SKM-1 (cell line): ENCODE measurements around the gene GZMA.
A peak's percentile ranks its signal among the peaks of the same experiment; 100 is the strongest.

Source experiments
- DNase-seq: peaks from one replicate; lab custom pipeline; 2025; ENCODE audit not compliant: unreplicated experiment; lab: John Stamatoyannopoulos, UW

The GZMA gene

GRCh38 chr5:55108661-55109060 is 6.2 kb downstream of the GZMA start:
- DNase-seq, result no peak

GRCh38 chr5:55110217-55110616 is 7.8 kb downstream of the GZMA start:
- DNase-seq, result no peak

- no peak for DNase-seq
These were observed 10.9 kb downstream of the GZMA start for GRCh38 chr5:55113327-55113726.

GRCh38 chr5:55114061-55114460 is 11.6 kb downstream of the GZMA start:
- DNase-seq, result no peak

GRCh38 chr5:55123365-55123764 is 20.9 kb downstream of the GZMA start:
- no peak for DNase-seq

DNA sequence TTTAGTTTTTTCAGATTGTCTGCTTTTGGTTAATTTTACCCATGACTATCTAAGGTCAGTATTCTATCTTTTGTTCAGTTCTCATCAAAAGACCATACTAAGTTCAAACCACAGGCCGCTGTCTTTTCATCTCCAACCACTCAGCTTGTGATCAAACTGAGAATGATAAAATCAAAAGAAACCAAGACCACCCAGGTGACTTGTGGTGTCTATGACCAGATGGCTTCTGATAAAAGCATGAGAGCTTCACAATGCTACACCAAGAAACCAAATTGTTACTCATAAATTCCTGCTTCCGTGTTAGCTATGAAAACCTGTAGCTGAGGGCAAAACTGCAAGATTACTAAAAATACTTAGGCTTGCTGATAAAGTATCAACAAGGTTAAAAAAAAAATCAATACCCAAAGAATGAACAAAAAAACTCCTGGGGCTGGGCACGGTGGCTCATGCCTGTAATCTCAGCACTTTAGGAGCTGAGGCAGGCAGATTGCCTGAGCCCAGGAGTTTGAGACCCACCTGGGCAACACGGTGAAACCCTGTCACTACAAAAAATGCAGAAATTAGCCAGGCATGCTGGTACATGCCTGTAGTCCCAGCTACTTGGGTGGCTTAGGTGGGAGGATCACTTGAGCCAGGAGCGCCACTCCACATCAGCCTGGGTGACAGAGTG is 31.7 kb downstream of the GZMA start:
- no peak for DNase-seq

- DNase-seq, result no peak
These were observed 34.1 kb downstream of the GZMA start for GRCh38 chr5:55136521-55136920.

GRCh38 chr5:55140908-55141665 is 38.6 kb downstream of the GZMA start:
- no peak for DNase-seq

DNA sequence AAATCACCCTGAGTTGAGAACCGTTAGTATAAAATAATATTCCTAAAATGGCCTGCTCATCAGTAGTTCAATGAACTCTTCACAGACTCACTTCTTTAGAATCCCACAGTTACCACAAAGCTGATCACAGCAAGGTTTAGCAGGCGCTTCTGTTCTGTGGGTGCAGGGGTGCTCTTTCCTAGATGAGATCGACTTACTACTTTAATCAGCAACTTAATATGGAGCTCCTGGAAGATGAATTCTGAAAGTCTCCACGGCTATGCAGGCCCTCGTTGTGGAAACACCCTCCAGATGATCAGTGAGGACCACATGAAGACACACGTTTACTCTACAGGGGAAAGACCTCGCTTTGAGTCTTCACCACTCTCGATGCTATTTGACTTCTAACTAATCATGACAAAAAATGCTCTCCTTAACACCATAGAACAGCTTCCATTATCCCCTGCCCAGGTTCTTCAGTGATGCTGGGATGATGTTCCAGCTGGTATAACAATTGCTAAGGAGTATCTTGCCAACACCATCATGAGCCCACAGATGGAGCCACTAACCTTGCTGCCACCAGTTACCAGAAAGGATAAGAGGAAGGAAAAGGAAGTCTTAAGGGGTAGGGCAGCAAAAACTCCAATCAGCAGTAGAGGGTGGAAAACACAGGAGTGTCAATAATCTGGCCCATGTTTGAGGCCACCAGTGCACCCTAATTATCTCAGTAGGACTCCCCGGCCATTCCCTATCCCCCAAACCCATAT is 39.7 kb downstream of the GZMA start:
- DNase-seq, result no peak

DNA sequence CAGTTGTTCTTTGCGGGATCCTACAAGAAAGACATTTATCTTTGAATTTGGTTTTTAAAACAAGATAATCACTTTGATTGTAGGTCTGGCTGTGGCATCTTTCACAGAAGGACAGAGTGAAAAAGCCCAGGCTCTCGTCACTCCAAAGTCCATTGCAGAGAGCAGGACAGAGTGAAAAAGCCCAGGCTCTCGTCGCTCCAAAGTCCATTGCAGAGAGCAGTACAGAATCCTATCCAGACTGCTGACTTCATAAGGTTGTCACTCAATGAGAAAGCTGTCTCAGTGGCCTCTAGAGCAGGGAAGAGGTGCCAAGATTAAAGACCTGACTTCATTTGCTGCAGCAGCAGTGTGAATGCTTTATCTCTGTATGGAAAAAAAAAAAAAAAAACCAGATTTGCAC is 41.2 kb downstream of the GZMA start:
- DNase-seq, result no peak

GRCh38 chr5:55146080-55146479 is 43.6 kb downstream of the GZMA start:
- DNase-seq, result no peak

DNA sequence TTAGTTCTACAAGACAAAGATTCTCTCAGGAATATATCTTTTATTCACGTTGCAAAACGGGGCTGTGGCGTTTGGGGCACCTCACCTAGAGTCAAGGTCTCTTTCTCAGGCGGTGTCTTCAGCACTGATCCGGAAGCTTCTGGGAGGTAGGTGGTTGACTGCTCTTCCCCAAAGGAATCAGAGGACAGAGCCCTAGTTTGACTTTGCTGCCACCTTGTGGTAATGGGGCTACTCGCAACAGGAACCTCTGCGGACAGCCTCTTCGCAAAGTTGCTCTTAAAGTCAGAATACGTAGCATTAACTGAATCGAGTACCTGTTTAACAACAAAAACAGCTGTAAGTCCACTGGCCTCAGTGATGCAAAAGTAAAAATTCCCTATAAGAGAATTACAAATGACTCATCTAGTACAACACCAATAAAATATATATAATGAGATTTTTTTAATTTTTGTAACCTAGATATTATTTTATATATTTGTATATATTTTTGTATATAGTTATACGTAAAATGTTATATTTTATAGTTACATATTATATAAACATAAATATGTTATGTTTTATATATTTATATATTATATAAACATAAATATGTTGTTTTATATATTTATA is 44.2 kb downstream of the GZMA start:
- DNase-seq, result peak; percentile 70

- DNase-seq, result no peak
These were observed 46.9 kb downstream of the GZMA start for GRCh38 chr5:55149308-55149795.

DNA sequence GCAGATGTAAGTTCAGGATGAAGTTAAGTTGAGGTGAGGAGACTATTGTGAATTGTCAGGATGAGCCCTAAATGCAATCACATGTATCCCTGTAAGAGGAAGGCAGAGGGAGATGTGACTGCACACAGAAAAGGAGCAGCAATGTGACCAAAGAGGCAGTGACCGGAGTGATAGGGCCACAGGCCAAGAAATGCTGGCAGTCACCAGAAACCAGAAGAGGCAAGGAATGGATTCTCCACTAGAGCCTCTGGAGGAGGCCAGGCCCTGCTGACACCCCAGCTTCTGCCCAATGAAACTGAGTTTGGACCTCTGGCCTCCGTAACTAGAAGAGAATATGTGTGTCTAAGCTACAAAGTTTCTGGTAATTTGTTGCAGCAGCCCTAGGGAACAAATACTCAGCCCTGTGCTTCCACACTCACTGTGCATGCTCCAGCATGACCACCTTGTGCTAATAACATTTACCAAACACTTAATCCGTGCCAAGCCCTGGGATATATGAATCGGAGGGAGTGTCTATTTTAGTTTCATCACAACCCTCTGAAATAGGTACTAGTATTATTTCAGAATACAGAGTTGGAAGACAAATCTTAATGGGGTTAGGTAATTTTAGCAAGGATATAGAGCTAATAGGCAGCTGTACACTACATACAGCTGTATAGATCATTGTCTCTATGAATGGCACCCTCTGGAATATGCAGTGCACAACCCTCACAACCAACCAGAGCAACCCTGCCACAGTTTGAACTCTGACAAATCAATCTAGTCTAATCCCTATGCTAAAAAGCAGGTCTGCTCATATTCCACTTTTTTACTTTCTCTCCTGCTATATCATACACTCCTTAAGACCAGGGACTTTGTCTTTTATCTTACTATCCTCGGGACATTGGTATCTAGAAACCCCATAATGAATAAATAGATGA is 49.7 kb downstream of the GZMA start:
- no peak for DNase-seq

DNA sequence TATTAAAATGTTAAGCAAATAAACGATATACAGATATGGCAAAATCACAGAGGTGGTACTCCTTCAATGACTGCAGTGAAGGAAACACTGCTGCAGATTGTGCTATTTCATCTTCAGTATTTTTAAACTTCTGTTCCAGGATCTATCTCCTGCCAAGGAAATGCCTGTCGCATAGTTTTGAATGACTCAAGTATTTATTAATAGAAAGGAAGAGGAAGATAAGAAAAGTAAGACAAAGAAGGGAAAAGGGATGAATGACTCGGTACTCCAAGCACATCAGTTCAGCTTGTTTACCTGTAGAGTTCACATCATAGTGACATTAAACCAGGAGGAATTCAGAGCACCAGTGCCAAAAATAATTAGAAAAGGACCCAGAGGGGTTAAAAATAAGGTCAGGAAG is 52.4 kb downstream of the GZMA start:
- no peak for DNase-seq
